Adrenal gland (tissue), 12 donors: Measurements from ENCODE around the gene HMHB1. TPM values are rescaled to one million over a fixed set of nuclear protein-coding genes. Genes with fewer than 3 reads are reported as not detected.

ENCODE experiments used
- DNase-seq, 7 donors: peaks; one replicate each; pipeline ENCODE4 v3.0.0-alpha.2; 2019 to 2020
- H3K27ac ChIP-seq, 5 donors: fragments of 200-600 bp; sonication (generic) in 4 of 5; 1 replicate in 3 of 5; 2 replicates in 2 of 5; pipeline versions ENCODE4 v1.5.1 to v1.8.0; 2016 to 2020; ENCODE audit warnings: mild to moderate bottlenecking in 1 of 5
- H3K27me3 ChIP-seq: fragments of 200-600 bp; 2 replicates; pipeline ENCODE4 v1.8.0; 2021
- H3K36me3 ChIP-seq, 2 donors: fragments of 200-600 bp; replicated peaks in 1 of 2; 1 replicate in 1 of 2; 2 replicates in 1 of 2; pipeline versions ENCODE4 v1.5.1 to v1.8.0; 2018 to 2022
- H3K4me1 ChIP-seq, 2 donors: fragments of 200-600 bp; replicated peaks in 1 of 2; 1 replicate in 1 of 2; 2 replicates in 1 of 2; pipeline versions ENCODE4 v1.5.1 to v1.8.0; 2018 to 2021
- H3K4me3 ChIP-seq, 4 donors: fragments of 200-600 bp; sonication (generic) in 3 of 4; one replicate each; pipeline ENCODE4 v1.5.1; 2016 to 2018
- H3K9me3 ChIP-seq, 3 donors: fragments of 200-600 bp; sonication (generic) in 1 of 3; replicated peaks in 1 of 3; 1 replicate in 2 of 3; 2 replicates in 1 of 3; pipeline versions ENCODE4 v1.5.1 to v1.8.0; 2016 to 2021
- POLR2A ChIP-seq, 2 donors: fragments of 450-650 bp; IDR thresholded peaks; one replicate each; pipeline ENCODE4 v1.6.1; 2017; ENCODE audit warnings: antibody characterized with exemption in 2 of 2, mild to moderate bottlenecking in 2 of 2, moderate library complexity in 1 of 2
- WGBS, 4 donors: extraction: QIAGEN DNeasy Blood & Tissue Kit in 2 of 4; methylation state at CpG; one replicate each; pipeline versions ENCODE4 v1.1.5 to v1.1.7; 2013 to 2017; 5-methylcytosine and 5-hydroxymethylcytosine counted together
- intact Hi-C, 2 donors: fragments of 100-400 bp; cut with DNase I; formaldehyde crosslinking; loops; one replicate each; pipeline versions ENCODE4 v1.14.1 to v1.15.0; 2022 to 2023
- polyA plus RNA-seq, 3 donors: library from polyadenylated mRNA; stranded (reverse); fragments of 200-250 nt in 2 of 3; fragments of 350-450 nt in 1 of 3; fragmentation: Illumina TruSeq in 1 of 3; extraction: RNeasy Lipid Tissue Mini Kit (QIAGEN cat#74804) in 1 of 3; gene quantifications; one replicate each; pipeline ENCODE4 v1.2.3, GENCODE V29; 2013 to 2014
- total RNA-seq, 9 donors: library from RNA; depleted of rRNA in 4 of 9; stranded (reverse); fragments of >200 nt in 4 of 9; fragments of 120-200 nt in 1 of 9; fragmentation: NEBNext Ultra II Directional in 1 of 9; extraction: Animal tissue kit (Norgen Biotek cat#: 25700) in 1 of 9; gene quantifications; one replicate each; pipeline versions ENCODE4 v1.1.0 to v1.2.4, GENCODE V29; 2013 to 2023
- TF ChIP-seq, protein P1 (sequence below), 6 experiments: fragments of 450-650 bp in 4 of 6; fragments of 200-600 bp in 2 of 6; sonication (generic) in 1 of 6; IDR thresholded peaks; 1 replicate in 5 of 6; 2 replicates in 1 of 6; pipeline versions ENCODE4 v1.5.1 to v1.8.0; 2016 to 2021; ENCODE audit warnings: antibody characterized with exemption in 6 of 6, mild to moderate bottlenecking in 2 of 6, moderate library complexity in 1 of 6
- donor health status: healthy with polysubstance abuse.
- donor health status: Bipolar disorder and iron deficiency.
- donor health status: DM: yes; HTN: yes; CAD: no.
- donor health status: DM: no; HTN: no; CAD: no.
- donor health status: DM: no; HTN: no; CAD: no.
- donor health status: DM: yes; HTN: yes; CAD: no.

The HMHB1 gene
- total and polyA plus RNA-seq, 12 donors = not detected

DNA sequence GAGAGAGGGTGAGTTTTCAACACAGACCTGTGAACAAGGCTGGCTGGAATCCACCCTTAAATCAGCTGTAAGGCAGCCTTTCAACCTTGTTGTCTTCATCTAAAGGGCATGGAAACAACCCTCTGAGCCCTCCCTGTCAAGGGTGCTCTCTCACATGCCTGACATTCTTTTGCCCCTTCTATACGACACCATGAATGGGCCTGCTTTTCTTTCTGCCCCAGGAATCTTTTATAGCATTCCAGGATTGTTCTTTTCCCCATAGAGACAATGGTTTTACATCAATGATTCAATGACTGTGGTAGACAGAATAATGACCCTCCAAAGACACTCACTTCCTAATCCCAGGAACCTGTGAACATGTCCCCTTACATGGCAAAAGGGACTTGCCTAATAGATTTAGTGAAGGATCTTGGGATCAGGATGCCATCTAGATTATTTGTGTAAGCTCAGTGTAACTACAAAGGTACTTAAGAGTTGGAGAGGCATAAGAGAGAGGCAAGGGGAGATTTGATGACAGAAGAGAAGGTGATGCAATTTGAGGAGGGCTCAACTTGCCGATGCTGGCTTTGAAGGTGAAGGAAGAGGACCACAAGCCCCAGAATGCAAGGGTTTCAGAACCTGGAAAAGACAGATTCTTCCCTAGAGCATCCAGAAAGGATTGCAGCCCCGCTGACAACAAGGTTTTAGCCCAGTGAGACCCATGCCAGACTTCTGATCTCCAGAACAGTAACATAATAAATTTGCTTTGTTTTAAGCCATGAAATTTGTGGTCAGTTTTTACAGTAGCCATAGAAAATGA is 29.2 kb upstream of the HMHB1 start:
- no peak for DNase-seq
- Histone ChIP-seq H3K36me3 (no peaks in the 10 kb centered on the region), H3K27ac (no peak overlapping the region), H3K4me1 (no peaks in the 10 kb centered on the region), H3K4me3 (no peak overlapping the region), H3K27me3 (no peaks in the 10 kb centered on the region), H3K9me3 (no peaks in the 10 kb centered on the region)
- WGBS, 4 donors = 52 to 80% (median 66%) methylated on average over 3 of the region's 3 CpGs
- intact Hi-C loops = no loop called here
- TF ChIP-seq, protein P1, sequence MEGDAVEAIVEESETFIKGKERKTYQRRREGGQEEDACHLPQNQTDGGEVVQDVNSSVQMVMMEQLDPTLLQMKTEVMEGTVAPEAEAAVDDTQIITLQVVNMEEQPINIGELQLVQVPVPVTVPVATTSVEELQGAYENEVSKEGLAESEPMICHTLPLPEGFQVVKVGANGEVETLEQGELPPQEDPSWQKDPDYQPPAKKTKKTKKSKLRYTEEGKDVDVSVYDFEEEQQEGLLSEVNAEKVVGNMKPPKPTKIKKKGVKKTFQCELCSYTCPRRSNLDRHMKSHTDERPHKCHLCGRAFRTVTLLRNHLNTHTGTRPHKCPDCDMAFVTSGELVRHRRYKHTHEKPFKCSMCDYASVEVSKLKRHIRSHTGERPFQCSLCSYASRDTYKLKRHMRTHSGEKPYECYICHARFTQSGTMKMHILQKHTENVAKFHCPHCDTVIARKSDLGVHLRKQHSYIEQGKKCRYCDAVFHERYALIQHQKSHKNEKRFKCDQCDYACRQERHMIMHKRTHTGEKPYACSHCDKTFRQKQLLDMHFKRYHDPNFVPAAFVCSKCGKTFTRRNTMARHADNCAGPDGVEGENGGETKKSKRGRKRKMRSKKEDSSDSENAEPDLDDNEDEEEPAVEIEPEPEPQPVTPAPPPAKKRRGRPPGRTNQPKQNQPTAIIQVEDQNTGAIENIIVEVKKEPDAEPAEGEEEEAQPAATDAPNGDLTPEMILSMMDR (IDR thresholded peaks at IDR 0.05) = no peak
- no peak for TF ChIP-seq POLR2A (IDR thresholded peaks at IDR 0.05)

DNA sequence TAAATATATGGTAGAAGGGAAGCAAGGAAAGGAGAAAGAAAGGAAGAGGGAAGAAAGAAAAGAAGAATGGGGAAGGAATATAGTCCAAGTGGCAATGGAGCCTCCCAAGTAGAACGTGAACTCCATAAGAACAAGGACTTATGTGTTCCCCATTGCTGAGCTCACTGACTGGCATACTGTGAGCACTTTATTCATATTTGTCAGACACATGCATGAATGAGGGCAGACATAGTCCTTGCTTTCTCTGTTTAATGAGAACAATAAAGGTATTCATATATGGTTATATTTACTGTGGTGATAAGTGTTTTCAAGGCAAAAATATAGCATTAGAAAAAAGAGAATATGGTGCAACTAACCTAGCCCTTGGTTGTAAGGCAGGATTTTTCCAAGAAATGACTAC is 23.6 kb upstream of the HMHB1 start:
- Histone ChIP-seq H3K27ac (no peak overlapping the region), H3K4me1 (no peaks in the 10 kb centered on the region), H3K36me3 (no peaks in the 10 kb centered on the region), H3K27me3 (no peaks in the 10 kb centered on the region), H3K4me3 (no peak overlapping the region), H3K9me3 (no peaks in the 10 kb centered on the region)
- intact Hi-C loops = no loop called here
- no peak for TF ChIP-seq POLR2A (IDR thresholded peaks at IDR 0.05)
- TF ChIP-seq, protein P1 (IDR thresholded peaks at IDR 0.05) = no peak
- no peak for DNase-seq
- WGBS, 4 donors = 81 to 89% (median 85%) methylated on average over 1 of the region's 1 CpG

DNA sequence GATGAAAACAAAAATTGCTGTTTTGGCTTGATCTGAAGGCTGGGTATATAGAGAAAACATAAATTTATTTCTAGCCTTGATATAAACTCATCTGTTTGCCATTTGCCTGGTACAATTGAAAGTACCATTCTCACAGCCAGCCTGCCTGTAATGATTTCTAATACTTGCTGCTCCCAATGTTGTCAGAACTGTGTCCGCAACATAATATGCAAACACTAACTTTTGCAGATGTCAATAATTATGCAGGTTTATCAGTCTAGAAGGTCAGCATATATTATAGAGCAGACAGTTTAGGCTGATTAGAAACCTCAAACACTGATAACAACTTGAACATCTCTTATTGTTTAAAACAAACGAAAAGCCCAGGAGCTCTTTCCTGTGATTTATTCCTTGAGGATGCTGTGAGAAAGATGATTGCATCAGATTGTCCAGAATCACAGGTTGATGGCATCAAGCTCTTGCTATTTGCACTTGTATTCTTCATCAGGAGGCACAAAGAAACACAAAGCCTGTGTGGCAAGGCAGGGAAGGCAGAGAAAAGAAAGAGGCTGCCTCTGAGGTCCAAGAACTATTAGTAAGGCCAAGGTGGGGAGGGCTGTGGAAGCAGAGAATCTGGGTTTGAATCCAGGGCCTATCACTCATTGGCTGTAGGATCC is 21.4 kb upstream of the HMHB1 start:
- intact Hi-C loops = no loop called here
- 66 to 80% (median 77%) methylated on average over 2 of the region's 2 CpGs for WGBS, 4 donors
- no peak for TF ChIP-seq POLR2A (IDR thresholded peaks at IDR 0.05)
- TF ChIP-seq, protein P1 (IDR thresholded peaks at IDR 0.05) = no peak

DNA sequence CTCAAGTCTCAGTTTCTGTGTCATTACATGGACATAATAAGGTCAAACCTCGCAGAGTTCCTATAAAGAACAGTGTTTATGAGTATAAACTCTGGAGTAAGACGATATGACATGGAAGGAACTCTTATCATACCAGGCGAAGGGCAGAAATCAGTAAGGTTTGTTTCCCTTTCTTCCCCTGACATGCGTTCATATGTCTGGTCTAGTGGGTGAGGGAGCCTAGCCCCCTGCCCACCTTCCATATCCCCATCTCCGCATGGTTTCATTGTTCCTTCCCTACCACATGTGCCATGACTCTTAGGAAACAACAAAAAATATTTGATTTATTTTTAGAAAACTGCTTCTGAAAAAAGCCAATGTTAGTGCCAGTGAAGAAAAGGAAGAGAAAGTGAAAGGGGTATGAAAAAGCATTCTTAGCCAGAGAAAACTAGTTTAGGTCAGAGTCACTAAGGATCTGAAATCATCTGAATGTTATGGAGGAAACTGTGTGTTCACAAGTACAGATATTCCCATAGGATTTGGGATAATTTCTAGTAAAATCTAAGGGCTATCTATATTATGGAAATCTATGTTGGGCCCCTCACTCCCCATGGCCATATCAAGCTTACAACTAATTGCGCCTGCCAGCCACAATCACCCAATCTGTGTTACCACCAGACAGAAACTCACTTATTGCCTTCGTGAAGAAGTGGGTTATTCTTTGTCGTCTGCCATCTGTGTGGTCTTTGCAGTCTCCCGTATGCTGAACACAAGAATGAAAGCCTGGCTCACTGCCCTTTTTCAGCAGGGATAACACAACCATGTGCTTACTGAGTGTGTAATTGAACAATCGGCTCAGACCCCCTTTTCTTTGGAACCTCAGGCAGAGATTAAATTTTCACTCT is 19.9 kb upstream of the HMHB1 start:
- no peaks in the 10 kb centered on the region for H3K27me3 ChIP-seq
- no peak overlapping the region for H3K27ac ChIP-seq
- no peaks in the 10 kb centered on the region for H3K9me3 ChIP-seq
- intact Hi-C loops = no loop called here
- no peaks in the 10 kb centered on the region for H3K36me3 ChIP-seq
- H3K4me1 ChIP-seq = no peaks in the 10 kb centered on the region
- H3K4me3 ChIP-seq = peak overlapping the region in 1 of 4 donors; percentile 42
- TF ChIP-seq POLR2A (IDR thresholded peaks at IDR 0.05) = no peak
- TF ChIP-seq, protein P1 (IDR thresholded peaks at IDR 0.05) = no peak
- 50 to 68% (median 65%) methylated on average over 10 of the region's 10 CpGs for WGBS, 4 donors
- DNase-seq = no peak

More for the DNA sequence above, 21.4 kb upstream of the HMHB1 start:
- Histone ChIP-seq H3K4me1 (no peaks in the 10 kb centered on the region), H3K27ac (no peak overlapping the region), H3K36me3 (no peaks in the 10 kb centered on the region), H3K27me3 (no peaks in the 10 kb centered on the region), H3K9me3 (no peaks in the 10 kb centered on the region), H3K4me3 (no peak overlapping the region)
- DNase-seq = no peak
